Dermis blood vessel endothelial cell (primary cell): ENCODE results near the gene PLIN4. TPM values are rescaled to one million over a fixed set of nuclear protein-coding genes. Genes with fewer than 3 reads are reported as not detected.

Experiments
- DNase-seq: peaks from one replicate; pipeline ENCODE4 v3.0.0; 2010
- total RNA-seq: library from RNA; depleted of rRNA; stranded (reverse); fragments of >200 nt; gene quantifications from 2 replicates; pipeline ENCODE4 v1.2.3, GENCODE V29; 2014

The PLIN4 gene
- total RNA-seq, 1 donor from 2014 or later = 1.5 TPM

GRCh38 chr19:4524808-4525562 is 6.7 kb upstream of the PLIN4 start:
- peak; percentile 72 for DNase-seq

GRCh38 chr19:4523306-4524110 is 5.2 kb upstream of the PLIN4 start:
- peak; percentile 74 for DNase-seq

GRCh38 chr19:4522291-4523002 is 4.2 kb upstream of the PLIN4 start:
- no peak for DNase-seq

GRCh38 chr19:4521888-4522242 is 3.6 kb upstream of the PLIN4 start:
- DNase-seq = no peak

GRCh38 chr19:4521170-4521887 is 3.0 kb upstream of the PLIN4 start:
- no peak for DNase-seq

- DNase-seq = no peak
These were observed 1.4 kb upstream of the PLIN4 start for GRCh38 chr19:4519521-4520277.

GRCh38 chr19:4519172-4519496 is 848 bp upstream of the PLIN4 start:
- no peak for DNase-seq

- DNase-seq = no peak
These were observed 732 bp downstream of the PLIN4 start for GRCh38 chr19:4517451-4518057.

- no peak for DNase-seq
These were observed 1.4 kb downstream of the PLIN4 start for GRCh38 chr19:4516939-4517300.

- no peak for DNase-seq
These were observed 1.9 kb downstream of the PLIN4 start for GRCh38 chr19:4516199-4516938.

- DNase-seq = no peak
These were observed 2.6 kb downstream of the PLIN4 start for GRCh38 chr19:4515732-4516131.

GRCh38 chr19:4513248-4513647 is 5.0 kb downstream of the PLIN4 start:
- no peak for DNase-seq

GRCh38 chr19:4512070-4512469 is 6.2 kb downstream of the PLIN4 start:
- DNase-seq = no peak

GRCh38 chr19:4511300-4512054 is 6.8 kb downstream of the PLIN4 start:
- no peak for DNase-seq

- no peak for DNase-seq
These were observed 7.6 kb downstream of the PLIN4 start for GRCh38 chr19:4510435-4511255.

GRCh38 chr19:4508698-4509097 is 9.6 kb downstream of the PLIN4 start:
- no peak for DNase-seq

- DNase-seq = no peak
These were observed 10.5 kb downstream of the PLIN4 start for GRCh38 chr19:4507804-4508203.

- DNase-seq = no peak
These were observed 11.2 kb downstream of the PLIN4 start for GRCh38 chr19:4507150-4507452.

GRCh38 chr19:4506449-4507149 is 11.7 kb downstream of the PLIN4 start:
- DNase-seq = peak; percentile 73
